Hematopoietic multipotent progenitor cell treated with erythropoietin and hydrocortisone succinate and interleukin-3 and kit ligand, for 6 days (in vitro differentiated cells): ENCODE data around the gene CYP1A1.
"Not testable (repeated sequence)": the region's sequence is repeated elsewhere in the genome, so short reads cannot be mapped to it uniquely, and the experiment has no call there.

Experiments used
- DNase-seq: peaks from one replicate; pipeline ENCODE4 v3.0.0-alpha.2; 2015

The CYP1A1 gene

GRCh38 chr15:74725225-74725774 is at the start of gene CYP1A1:
Gene CYP1A1, minus strand, starts transcription at chr15:74725528. Its CDS starts 2,431 bp downstream, at chr15:74723097.
- peak; percentile 47 for DNase-seq

- DNase-seq: no peak
These were observed 48.5 kb upstream of the CYP1A1 start for GRCh38 chr15:74773731-74774252.

GRCh38 chr15:74773329-74773728 is 48.0 kb upstream of the CYP1A1 start:
- DNase-seq: no peak

GRCh38 chr15:74770211-74770903 is 45.0 kb upstream of the CYP1A1 start:
- no peak for DNase-seq

- no peak for DNase-seq
These were observed 44.2 kb upstream of the CYP1A1 start for GRCh38 chr15:74769463-74770025.

GRCh38 chr15:74768771-74769342 is 43.5 kb upstream of the CYP1A1 start:
- peak; percentile 77 for DNase-seq

- DNase-seq: no peak
These were observed 42.9 kb upstream of the CYP1A1 start for GRCh38 chr15:74768099-74768770.

- no peak for DNase-seq
These were observed 42.1 kb upstream of the CYP1A1 start for GRCh38 chr15:74767167-74768098.

- DNase-seq: no peak
These were observed 38.1 kb upstream of the CYP1A1 start for GRCh38 chr15:74763416-74763815.

- no peak for DNase-seq
These were observed 37.4 kb upstream of the CYP1A1 start for GRCh38 chr15:74762791-74763150.

GRCh38 chr15:74758736-74759135 is 33.4 kb upstream of the CYP1A1 start:
- DNase-seq: no peak

GRCh38 chr15:74754593-74755215 is 29.4 kb upstream of the CYP1A1 start:
- no peak for DNase-seq

- no peak for DNase-seq
These were observed 27.2 kb upstream of the CYP1A1 start for GRCh38 chr15:74752531-74752930.

- no peak for DNase-seq
These were observed 26.7 kb upstream of the CYP1A1 start for GRCh38 chr15:74752011-74752410.

GRCh38 chr15:74750751-74751150 is 25.4 kb upstream of the CYP1A1 start:
- no peak for DNase-seq

- DNase-seq: no peak
These were observed 24.5 kb upstream of the CYP1A1 start for GRCh38 chr15:74749832-74750231.

GRCh38 chr15:74748322-74748946 is 23.1 kb upstream of the CYP1A1 start, which contains the start of gene CYP1A2:
Gene CYP1A2, plus strand, starts transcription at chr15:74748845. Its CDS starts 894 bp downstream, at chr15:74749739.
- DNase-seq: no peak

- DNase-seq: no peak
These were observed 21.1 kb upstream of the CYP1A1 start for GRCh38 chr15:74746389-74746788.

GRCh38 chr15:74742422-74742821 is 17.1 kb upstream of the CYP1A1 start:
- no peak for DNase-seq

GRCh38 chr15:74738239-74738638 is 12.9 kb upstream of the CYP1A1 start:
- DNase-seq: not testable (repeated sequence)

GRCh38 chr15:74735305-74735704 is 10.0 kb upstream of the CYP1A1 start:
- DNase-seq: no peak
